Ovary (tissue), 3 donors: ENCODE data around the gene ENOPH1.

Source experiments
- EP300 ChIP-seq: sonication (generic); formaldehyde crosslinking; IDR thresholded peaks from one replicate; pipeline ENCODE4 v1.6.1; 2017; ENCODE audit warnings: antibody characterized with exemption
- TF ChIP-seq, protein P1 (sequence below), 3 donors: fragments of 450-650 bp in 2 of 3; fragments of 200-600 bp in 1 of 3; IDR thresholded peaks; one replicate each; pipeline versions ENCODE4 v1.5.1 to v1.8.0; 2016 to 2022; ENCODE audit warnings: antibody characterized with exemption in 3 of 3, mild to moderate bottlenecking in 1 of 3
- donor health status: DM: no; HTN: no; CAD: no.

DNA sequence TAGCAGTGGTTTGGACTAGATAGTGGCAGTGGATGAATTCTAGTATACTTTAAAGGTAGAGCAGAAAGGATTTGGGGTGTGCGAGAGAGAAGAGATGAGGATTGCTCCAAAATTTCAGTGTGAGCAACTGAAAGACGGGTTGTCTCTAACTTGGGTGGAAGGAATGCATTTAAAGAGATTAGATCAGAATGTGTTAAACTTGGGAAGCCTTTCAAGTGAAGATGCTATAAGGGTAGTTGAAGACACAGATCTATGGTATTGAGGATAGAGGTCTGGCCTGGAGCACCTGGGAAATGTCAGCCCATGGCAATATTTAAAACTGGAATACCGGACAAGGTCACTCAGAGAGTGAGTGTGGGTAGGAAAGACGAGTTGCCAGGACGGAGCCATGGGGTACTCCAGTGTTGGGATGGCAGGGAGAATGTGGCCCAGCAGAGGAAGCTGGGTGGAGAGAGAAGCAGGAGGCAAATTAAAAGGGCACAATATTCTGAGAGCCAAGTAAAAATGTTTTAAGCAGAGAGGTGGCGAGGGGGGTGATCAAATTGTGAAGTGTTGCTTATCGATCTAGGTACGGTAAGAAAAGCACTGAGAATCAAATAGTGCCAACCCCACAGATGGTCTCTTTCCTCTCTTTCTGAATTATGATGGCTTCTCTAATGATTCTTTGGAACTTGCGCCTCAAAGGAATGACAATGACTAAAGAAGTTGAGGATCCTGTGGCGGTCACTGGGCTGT, 50.5 kb downstream of the ENOPH1 start:
- TF ChIP-seq, protein P1, sequence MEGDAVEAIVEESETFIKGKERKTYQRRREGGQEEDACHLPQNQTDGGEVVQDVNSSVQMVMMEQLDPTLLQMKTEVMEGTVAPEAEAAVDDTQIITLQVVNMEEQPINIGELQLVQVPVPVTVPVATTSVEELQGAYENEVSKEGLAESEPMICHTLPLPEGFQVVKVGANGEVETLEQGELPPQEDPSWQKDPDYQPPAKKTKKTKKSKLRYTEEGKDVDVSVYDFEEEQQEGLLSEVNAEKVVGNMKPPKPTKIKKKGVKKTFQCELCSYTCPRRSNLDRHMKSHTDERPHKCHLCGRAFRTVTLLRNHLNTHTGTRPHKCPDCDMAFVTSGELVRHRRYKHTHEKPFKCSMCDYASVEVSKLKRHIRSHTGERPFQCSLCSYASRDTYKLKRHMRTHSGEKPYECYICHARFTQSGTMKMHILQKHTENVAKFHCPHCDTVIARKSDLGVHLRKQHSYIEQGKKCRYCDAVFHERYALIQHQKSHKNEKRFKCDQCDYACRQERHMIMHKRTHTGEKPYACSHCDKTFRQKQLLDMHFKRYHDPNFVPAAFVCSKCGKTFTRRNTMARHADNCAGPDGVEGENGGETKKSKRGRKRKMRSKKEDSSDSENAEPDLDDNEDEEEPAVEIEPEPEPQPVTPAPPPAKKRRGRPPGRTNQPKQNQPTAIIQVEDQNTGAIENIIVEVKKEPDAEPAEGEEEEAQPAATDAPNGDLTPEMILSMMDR (IDR thresholded peaks at IDR 0.05), result no peak
- TF ChIP-seq EP300, result no peak
